Breast epithelium (tissue), 3 donors: ENCODE data around the gene CARHSP1.

Experiments used
- POLR2A ChIP-seq: fragments of 450-650 bp; IDR thresholded peaks from one replicate; pipeline ENCODE4 v1.6.1; 2016; ENCODE audit warnings: antibody characterized with exemption, mild to moderate bottlenecking, moderate library complexity
- POLR2AphosphoS5 ChIP-seq, 3 donors: sonication (generic); formaldehyde crosslinking; IDR thresholded peaks; one replicate each; pipeline ENCODE4 v1.6.1; 2017; ENCODE audit warnings: antibody characterized with exemption in 3 of 3
- TF ChIP-seq, protein P1 (sequence below), 3 donors: fragments of 450-650 bp; IDR thresholded peaks; one replicate each; pipeline ENCODE4 v1.5.1; 2016 to 2017; ENCODE audit warnings: antibody characterized with exemption in 3 of 3, mild to moderate bottlenecking in 3 of 3, moderate library complexity in 3 of 3

- TF ChIP-seq POLR2A (no peak), POLR2AphosphoS5 (IDR thresholded peaks at IDR 0.05) (no peak)
- TF ChIP-seq, protein P1, sequence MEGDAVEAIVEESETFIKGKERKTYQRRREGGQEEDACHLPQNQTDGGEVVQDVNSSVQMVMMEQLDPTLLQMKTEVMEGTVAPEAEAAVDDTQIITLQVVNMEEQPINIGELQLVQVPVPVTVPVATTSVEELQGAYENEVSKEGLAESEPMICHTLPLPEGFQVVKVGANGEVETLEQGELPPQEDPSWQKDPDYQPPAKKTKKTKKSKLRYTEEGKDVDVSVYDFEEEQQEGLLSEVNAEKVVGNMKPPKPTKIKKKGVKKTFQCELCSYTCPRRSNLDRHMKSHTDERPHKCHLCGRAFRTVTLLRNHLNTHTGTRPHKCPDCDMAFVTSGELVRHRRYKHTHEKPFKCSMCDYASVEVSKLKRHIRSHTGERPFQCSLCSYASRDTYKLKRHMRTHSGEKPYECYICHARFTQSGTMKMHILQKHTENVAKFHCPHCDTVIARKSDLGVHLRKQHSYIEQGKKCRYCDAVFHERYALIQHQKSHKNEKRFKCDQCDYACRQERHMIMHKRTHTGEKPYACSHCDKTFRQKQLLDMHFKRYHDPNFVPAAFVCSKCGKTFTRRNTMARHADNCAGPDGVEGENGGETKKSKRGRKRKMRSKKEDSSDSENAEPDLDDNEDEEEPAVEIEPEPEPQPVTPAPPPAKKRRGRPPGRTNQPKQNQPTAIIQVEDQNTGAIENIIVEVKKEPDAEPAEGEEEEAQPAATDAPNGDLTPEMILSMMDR (IDR thresholded peaks at IDR 0.05), result no peak
Measured at GRCh38 chr16:8889893-8890548, 21.2 kb upstream of the CARHSP1 start.
